GDM1 (cell line): ENCODE data around the gene EYS.
"Not testable (repeated sequence)": the region's sequence is repeated elsewhere in the genome, so short reads cannot be mapped to it uniquely, and the experiment has no call there.

Source experiments
- DNase-seq: peaks from one replicate; lab custom pipeline; 2025; lab: John Stamatoyannopoulos, UW

EYS gene

GRCh38 chr6:63819831-63820230 is 1887.2 kb downstream of the EYS start:
- DNase-seq, result no peak

- DNase-seq, result no peak
Measured at GRCh38 chr6:63817492-63818050, 1889.5 kb downstream of the EYS start.

- DNase-seq, result no peak
Measured at GRCh38 chr6:63816982-63817436, 1890.0 kb downstream of the EYS start.

- DNase-seq, result no peak
Measured at GRCh38 chr6:63816401-63816981, 1890.5 kb downstream of the EYS start.

- DNase-seq, result no peak
Measured at GRCh38 chr6:63814459-63814858, 1892.6 kb downstream of the EYS start.

GRCh38 chr6:63813566-63814120 is 1893.4 kb downstream of the EYS start:
- no peak for DNase-seq

- DNase-seq, result no peak
Measured at GRCh38 chr6:63808576-63808975, 1898.5 kb downstream of the EYS start.

- no peak for DNase-seq
Measured at GRCh38 chr6:63807056-63807455, 1900.0 kb downstream of the EYS start.

- no peak for DNase-seq
Measured at GRCh38 chr6:63806573-63806913, 1900.5 kb downstream of the EYS start.

- no peak for DNase-seq
Measured at GRCh38 chr6:63805808-63806572, 1901.0 kb downstream of the EYS start.

- no peak for DNase-seq
Measured at GRCh38 chr6:63805345-63805744, 1901.7 kb downstream of the EYS start.

- DNase-seq, result no peak
Measured at GRCh38 chr6:63804381-63804956, 1902.6 kb downstream of the EYS start.

GRCh38 chr6:63803371-63803770 is 1903.7 kb downstream of the EYS start:
- DNase-seq, result no peak

GRCh38 chr6:63802606-63803206 is 1904.3 kb downstream of the EYS start:
- DNase-seq, result no peak

GRCh38 chr6:63800386-63800785 is 1906.6 kb downstream of the EYS start:
- DNase-seq, result not testable (repeated sequence)

- DNase-seq, result no peak
Measured at GRCh38 chr6:63799813-63800212, 1907.2 kb downstream of the EYS start.

GRCh38 chr6:63799313-63799712 is 1907.7 kb downstream of the EYS start:
- no peak for DNase-seq

- DNase-seq, result no peak
Measured at GRCh38 chr6:63798378-63798777, 1908.6 kb downstream of the EYS start.

- DNase-seq, result no peak
Measured at GRCh38 chr6:63797721-63798120, 1909.3 kb downstream of the EYS start.

- no peak for DNase-seq
Measured at GRCh38 chr6:63795826-63796225, 1911.2 kb downstream of the EYS start.

GRCh38 chr6:63795006-63795405 is 1912.0 kb downstream of the EYS start:
- DNase-seq, result no peak

GRCh38 chr6:63793465-63794137 is 1913.4 kb downstream of the EYS start:
- no peak for DNase-seq
